ELR (cell line): ENCODE results near the gene COL23A1.

Source experiments
- DNase-seq: peaks from one replicate; pipeline ENCODE4 v3.0.0-alpha.2; 2015; ENCODE audit warnings: low read depth

Gene COL23A1

GRCh38 chr5:178298283-178298807, 291.8 kb downstream of the COL23A1 start:
- no peak for DNase-seq

- no peak for DNase-seq
Measured at GRCh38 chr5:178297751-178298150, 292.4 kb downstream of the COL23A1 start.

GRCh38 chr5:178296066-178296465, 294.1 kb downstream of the COL23A1 start:
- DNase-seq, result no peak

- no peak for DNase-seq
Measured at GRCh38 chr5:178295589-178295988, 294.6 kb downstream of the COL23A1 start.

- no peak for DNase-seq
Measured at GRCh38 chr5:178293815-178294214, 296.4 kb downstream of the COL23A1 start.

- no peak for DNase-seq
Measured at GRCh38 chr5:178293400-178293799, 296.8 kb downstream of the COL23A1 start.

- DNase-seq, result no peak
Measured at GRCh38 chr5:178292826-178293205, 297.4 kb downstream of the COL23A1 start.

GRCh38 chr5:178291969-178292825, 298.0 kb downstream of the COL23A1 start:
- DNase-seq, result no peak

- DNase-seq, result no peak
Measured at GRCh38 chr5:178291161-178291561, 299.0 kb downstream of the COL23A1 start.

GRCh38 chr5:178290376-178290775, 299.8 kb downstream of the COL23A1 start:
- DNase-seq, result no peak

- DNase-seq, result no peak
Measured at GRCh38 chr5:178289438-178289837, 300.8 kb downstream of the COL23A1 start.

- DNase-seq, result no peak
Measured at GRCh38 chr5:178288401-178289368, 301.5 kb downstream of the COL23A1 start.

GRCh38 chr5:178287791-178288105, 302.4 kb downstream of the COL23A1 start:
- DNase-seq, result no peak

GRCh38 chr5:178287091-178287790, 303.0 kb downstream of the COL23A1 start:
- DNase-seq, result no peak

- no peak for DNase-seq
Measured at GRCh38 chr5:178286226-178287090, 303.7 kb downstream of the COL23A1 start.

GRCh38 chr5:178285399-178286225, 304.6 kb downstream of the COL23A1 start:
- no peak for DNase-seq

GRCh38 chr5:178284996-178285395, 305.2 kb downstream of the COL23A1 start:
- DNase-seq, result no peak

GRCh38 chr5:178284093-178284675, 306.0 kb downstream of the COL23A1 start:
- peak; percentile 11 for DNase-seq

- no peak for DNase-seq
Measured at GRCh38 chr5:178283520-178283919, 306.7 kb downstream of the COL23A1 start.

- DNase-seq, result no peak
Measured at GRCh38 chr5:178282391-178282790, 307.8 kb downstream of the COL23A1 start.
